WTC11 (cell line): ENCODE results near the gene DOK7.

Experiments used
- ELF4 ChIP-seq: sonication (generic); formaldehyde crosslinking; IDR thresholded peaks from 2 replicates; pipeline ENCODE4 v1.8.1; 2022; ENCODE audit warnings: low read depth, mild to moderate bottlenecking, moderate library complexity, missing genetic modification reagents
- FOXP1 ChIP-seq: sonication (generic); formaldehyde crosslinking; IDR thresholded peaks from 2 replicates; pipeline ENCODE4 v1.8.0; 2022; ENCODE audit warnings: missing genetic modification reagents, mild to moderate bottlenecking, moderate library complexity, borderline replicate concordance
- GTF2I ChIP-seq: fragments of 250-450 bp; sonication (Bioruptor Pico); conservative IDR thresholded peaks from 2 replicates; pipeline ENCODE4 v1.4.0; 2021; ENCODE audit warnings: mild to moderate bottlenecking
- KAT7 ChIP-seq: sonication (generic); formaldehyde crosslinking; IDR thresholded peaks from 2 replicates; pipeline ENCODE4 v1.8.1; 2023; ENCODE audit warnings: missing genetic modification reagents, mild to moderate bottlenecking, borderline replicate concordance
- MAX ChIP-seq: sonication (generic); formaldehyde crosslinking; IDR thresholded peaks from 2 replicates; pipeline ENCODE4 v1.8.0; 2022; ENCODE audit warnings: mild to moderate bottlenecking, missing genetic modification reagents
- NFYB ChIP-seq: sonication (generic); formaldehyde crosslinking; conservative IDR thresholded peaks from 2 replicates; pipeline ENCODE4 v1.8.0; 2022; ENCODE audit warnings: low read depth, missing genetic modification reagents
- PREB ChIP-seq: sonication (generic); formaldehyde crosslinking; IDR thresholded peaks from 2 replicates; pipeline ENCODE4 v1.8.1; 2022; ENCODE audit warnings: mild to moderate bottlenecking, missing genetic modification reagents, moderate library complexity, borderline replicate concordance
- TEAD4 ChIP-seq: sonication (generic); formaldehyde crosslinking; IDR thresholded peaks from 2 replicates; pipeline ENCODE4 v1.8.0; 2022; ENCODE audit warnings: mild to moderate bottlenecking, missing genetic modification reagents
- TF ChIP-seq, protein P1 (sequence below): fragments of 200-600 bp; IDR thresholded peaks from 2 replicates; pipeline ENCODE4 v1.8.0; 2022; ENCODE audit warnings: antibody characterized with exemption
- TF ChIP-seq, protein P2 (sequence below): sonication (generic); formaldehyde crosslinking; IDR thresholded peaks from 2 replicates; pipeline ENCODE4 v1.8.1; 2022; ENCODE audit warnings: missing genetic modification reagents, borderline replicate concordance
- TF ChIP-seq, protein P3 (sequence below): sonication (generic); formaldehyde crosslinking; IDR thresholded peaks from 2 replicates; pipeline ENCODE4 v1.8.1; 2022; ENCODE audit warnings: low read depth, mild to moderate bottlenecking, moderate library complexity, missing genetic modification reagents, borderline replicate concordance

DNA sequence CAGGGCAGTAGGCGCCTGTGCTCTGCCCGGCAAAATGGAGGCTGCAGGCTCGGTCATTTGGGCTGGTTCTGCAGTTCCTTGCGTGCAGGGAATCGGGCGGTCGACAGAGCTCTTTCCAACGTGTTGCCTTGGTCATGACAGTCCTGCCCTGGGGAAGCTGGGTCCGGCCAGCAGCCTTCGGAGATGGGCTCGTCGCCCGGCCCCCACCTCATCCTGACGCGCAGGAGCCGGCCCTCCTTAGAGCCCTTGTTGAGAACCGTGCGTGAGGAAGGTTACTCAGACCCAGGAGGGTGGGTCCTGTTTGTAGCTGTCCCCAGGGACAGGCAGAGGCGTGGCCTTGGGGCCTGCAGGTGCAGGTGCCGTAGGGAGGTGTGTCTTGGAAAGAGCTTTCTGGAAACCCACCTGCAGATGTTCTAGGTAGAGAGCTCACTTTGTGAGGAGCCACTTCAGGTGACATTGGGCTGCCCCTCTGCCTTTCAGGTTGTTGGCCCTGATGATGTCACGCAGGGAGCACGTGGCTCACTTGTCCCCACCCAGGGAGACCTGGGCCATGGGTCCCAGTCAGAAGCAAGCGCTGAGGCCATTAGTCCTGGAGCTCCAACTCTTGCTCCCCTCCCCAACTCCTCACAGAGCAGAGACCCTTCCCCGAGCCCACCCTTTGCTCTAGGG is 36.5 kb upstream of the DOK7 start:
- TF ChIP-seq TEAD4 (CRISPR knock-in tag) (no peak), PREB (CRISPR knock-in tag) (no peak), FOXP1 (CRISPR knock-in tag) (no peak), NFYB (CRISPR knock-in tag) (no peak), MAX (CRISPR knock-in tag) (no peak), ELF4 (CRISPR knock-in tag) (no peak), GTF2I (CRISPR knock-in tag) (no peak), KAT7 (CRISPR knock-in tag) (no peak)
- TF ChIP-seq, protein P1, sequence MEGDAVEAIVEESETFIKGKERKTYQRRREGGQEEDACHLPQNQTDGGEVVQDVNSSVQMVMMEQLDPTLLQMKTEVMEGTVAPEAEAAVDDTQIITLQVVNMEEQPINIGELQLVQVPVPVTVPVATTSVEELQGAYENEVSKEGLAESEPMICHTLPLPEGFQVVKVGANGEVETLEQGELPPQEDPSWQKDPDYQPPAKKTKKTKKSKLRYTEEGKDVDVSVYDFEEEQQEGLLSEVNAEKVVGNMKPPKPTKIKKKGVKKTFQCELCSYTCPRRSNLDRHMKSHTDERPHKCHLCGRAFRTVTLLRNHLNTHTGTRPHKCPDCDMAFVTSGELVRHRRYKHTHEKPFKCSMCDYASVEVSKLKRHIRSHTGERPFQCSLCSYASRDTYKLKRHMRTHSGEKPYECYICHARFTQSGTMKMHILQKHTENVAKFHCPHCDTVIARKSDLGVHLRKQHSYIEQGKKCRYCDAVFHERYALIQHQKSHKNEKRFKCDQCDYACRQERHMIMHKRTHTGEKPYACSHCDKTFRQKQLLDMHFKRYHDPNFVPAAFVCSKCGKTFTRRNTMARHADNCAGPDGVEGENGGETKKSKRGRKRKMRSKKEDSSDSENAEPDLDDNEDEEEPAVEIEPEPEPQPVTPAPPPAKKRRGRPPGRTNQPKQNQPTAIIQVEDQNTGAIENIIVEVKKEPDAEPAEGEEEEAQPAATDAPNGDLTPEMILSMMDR = no peak
- TF ChIP-seq, protein P2, sequence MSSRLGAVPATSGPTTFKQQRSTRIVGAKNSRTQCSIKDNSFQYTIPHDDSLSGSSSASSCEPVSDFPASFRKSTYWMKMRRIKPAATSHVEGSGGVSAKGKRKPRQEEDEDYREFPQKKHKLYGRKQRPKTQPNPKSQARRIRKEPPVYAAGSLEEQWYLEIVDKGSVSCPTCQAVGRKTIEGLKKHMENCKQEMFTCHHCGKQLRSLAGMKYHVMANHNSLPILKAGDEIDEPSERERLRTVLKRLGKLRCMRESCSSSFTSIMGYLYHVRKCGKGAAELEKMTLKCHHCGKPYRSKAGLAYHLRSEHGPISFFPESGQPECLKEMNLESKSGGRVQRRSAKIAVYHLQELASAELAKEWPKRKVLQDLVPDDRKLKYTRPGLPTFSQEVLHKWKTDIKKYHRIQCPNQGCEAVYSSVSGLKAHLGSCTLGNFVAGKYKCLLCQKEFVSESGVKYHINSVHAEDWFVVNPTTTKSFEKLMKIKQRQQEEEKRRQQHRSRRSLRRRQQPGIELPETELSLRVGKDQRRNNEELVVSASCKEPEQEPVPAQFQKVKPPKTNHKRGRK (CRISPR knock-in tag) = no peak
- TF ChIP-seq, protein P3, sequence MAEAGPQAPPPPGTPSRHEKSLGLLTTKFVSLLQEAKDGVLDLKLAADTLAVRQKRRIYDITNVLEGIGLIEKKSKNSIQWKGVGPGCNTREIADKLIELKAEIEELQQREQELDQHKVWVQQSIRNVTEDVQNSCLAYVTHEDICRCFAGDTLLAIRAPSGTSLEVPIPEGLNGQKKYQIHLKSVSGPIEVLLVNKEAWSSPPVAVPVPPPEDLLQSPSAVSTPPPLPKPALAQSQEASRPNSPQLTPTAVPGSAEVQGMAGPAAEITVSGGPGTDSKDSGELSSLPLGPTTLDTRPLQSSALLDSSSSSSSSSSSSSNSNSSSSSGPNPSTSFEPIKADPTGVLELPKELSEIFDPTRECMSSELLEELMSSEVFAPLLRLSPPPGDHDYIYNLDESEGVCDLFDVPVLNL = no peak
